Occipital lobe (tissue), 3 donors: ENCODE results near the gene LRRC37A. TPM values are rescaled to one million over a fixed set of nuclear protein-coding genes. Genes with fewer than 3 reads are reported as not detected.
"Not testable (repeated sequence)": the region's sequence is repeated elsewhere in the genome, so short reads cannot be mapped to it uniquely, and the experiment has no call there.

Experiments
- DNase-seq: peaks from one replicate; lab custom pipeline; 2025; lab: John Stamatoyannopoulos, UW
- small RNA-seq: library from RNA; depleted of rRNA; stranded (forward); fragments of <200 nt; gene quantifications from one replicate; pipeline ENCODE3, GENCODE V24; 2014
- total RNA-seq: library from RNA; depleted of rRNA; stranded (reverse); fragments of >200 nt; gene quantifications from one replicate; pipeline ENCODE4 v1.2.3, GENCODE V29; 2014

The LRRC37A gene
- total RNA-seq, 1 donor from 2014 or later = 3.9 TPM

- DNase-seq = not testable (repeated sequence)
Observed at GRCh38 chr17:46287587-46287986, 7.3 kb upstream of the LRRC37A start.

DNA sequence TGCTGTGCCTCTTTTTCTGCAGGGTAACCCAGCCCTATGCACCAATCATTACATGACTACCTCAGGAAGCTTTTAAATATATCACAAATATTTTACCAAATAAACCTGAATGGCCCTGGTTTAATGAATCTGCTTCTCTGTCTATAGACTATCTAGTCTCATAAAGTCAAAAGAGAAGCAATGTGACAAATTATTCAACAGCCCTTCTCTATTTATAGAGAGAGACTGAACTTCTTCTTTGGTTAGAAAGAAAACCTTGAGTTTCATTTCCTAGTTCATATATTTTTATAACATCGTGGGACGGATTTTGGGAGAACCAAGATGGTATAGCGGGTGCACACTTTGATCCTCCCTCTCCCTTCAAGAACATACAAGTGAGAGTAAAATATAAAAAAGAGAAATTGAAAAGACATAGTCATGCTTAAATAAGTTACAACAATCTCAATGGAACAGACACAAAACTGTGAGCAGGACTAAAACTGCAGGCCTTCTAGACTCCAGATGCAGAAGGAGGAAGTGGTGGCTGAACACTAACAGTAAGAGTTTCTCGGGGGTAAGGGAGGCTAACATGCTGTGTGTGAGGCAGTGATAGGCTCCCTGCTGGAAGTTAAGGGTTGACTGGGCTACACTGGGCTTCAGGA lies 3.9 kb upstream of the LRRC37A start:
- DNase-seq = not testable (repeated sequence)

GRCh38 chr17:46291618-46292017 lies 3.3 kb upstream of the LRRC37A start:
- DNase-seq = not testable (repeated sequence)

GRCh38 chr17:46341220-46341619 lies 46.3 kb downstream of the LRRC37A start:
- not testable (repeated sequence) for DNase-seq

DNA sequence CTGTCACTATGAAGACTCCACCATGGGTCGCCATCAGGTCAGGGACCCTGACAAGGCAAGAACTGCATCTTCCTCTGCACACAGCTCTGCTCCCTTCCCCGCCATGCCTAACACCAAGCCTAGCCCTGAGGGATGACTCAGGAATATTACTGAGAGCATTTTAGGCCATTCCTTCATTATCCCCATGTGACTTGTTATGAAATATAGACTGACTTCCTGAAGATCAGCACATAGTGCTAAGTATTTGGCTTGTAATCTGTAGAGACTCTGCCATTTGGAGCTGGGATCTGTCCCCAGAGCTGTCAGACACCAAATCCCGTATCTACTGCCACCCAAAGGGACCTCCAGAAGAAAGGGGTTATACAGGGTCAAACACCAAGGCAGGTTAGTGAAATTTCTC lies 47.2 kb downstream of the LRRC37A start:
- not testable (repeated sequence) for DNase-seq

DNA sequence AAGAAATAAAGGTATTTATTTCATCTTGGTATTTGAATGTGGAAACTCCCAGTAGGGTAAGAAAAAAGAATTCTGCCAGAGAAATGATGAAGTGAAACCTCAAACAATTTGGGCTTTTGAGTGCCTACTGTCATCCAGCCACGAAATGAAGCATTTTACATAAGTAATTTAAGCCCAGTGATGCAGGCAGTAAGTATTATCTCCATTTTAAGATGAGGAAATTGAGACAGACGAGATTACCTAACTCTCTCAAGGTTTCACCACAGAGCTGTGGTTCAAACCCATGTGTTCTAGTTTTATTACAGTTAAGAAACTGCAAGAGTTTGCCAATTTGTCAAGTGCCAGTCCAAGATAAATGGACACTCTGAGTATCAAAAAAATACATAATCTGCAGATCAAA lies 53.4 kb downstream of the LRRC37A start:
- not testable (repeated sequence) for DNase-seq

DNA sequence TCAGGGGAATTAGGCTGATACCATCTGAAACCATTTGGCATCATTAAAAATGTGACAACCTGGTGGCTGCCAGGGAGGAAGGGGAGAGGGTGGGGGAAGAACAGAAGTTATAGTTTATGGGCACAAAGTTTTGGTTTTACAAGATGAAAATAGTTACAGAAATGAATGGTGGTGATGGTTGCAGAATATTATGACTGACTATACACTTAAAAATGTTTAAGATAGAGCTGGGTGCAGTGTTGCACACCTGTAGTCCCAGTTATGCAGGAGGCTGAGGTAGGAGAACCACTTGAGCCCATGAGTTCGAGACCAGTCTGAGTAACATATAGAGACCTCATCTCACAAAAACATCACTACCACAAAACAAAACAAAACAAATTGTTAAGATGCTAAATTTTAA lies 54.1 kb downstream of the LRRC37A start:
- not testable (repeated sequence) for DNase-seq

DNA sequence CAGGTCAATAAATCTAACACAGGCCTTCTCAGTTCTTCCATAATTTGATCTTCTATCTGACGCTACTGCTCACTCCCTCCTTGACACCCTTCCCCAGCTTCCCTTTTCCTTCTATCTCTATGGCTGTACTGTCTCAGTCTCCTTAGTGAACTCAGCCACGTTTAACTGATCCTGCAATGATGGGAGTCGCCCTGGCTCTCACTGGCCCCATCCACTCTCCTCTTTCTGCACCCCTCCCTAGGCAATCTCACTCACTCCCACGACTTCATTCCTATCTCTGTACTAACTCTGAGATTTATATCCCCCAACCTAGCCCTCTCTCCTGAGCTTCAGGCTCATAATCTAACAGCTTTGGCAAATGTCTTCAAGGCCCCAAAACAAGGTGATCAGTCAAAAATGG lies 58.9 kb downstream of the LRRC37A start:
- not testable (repeated sequence) for DNase-seq

DNA sequence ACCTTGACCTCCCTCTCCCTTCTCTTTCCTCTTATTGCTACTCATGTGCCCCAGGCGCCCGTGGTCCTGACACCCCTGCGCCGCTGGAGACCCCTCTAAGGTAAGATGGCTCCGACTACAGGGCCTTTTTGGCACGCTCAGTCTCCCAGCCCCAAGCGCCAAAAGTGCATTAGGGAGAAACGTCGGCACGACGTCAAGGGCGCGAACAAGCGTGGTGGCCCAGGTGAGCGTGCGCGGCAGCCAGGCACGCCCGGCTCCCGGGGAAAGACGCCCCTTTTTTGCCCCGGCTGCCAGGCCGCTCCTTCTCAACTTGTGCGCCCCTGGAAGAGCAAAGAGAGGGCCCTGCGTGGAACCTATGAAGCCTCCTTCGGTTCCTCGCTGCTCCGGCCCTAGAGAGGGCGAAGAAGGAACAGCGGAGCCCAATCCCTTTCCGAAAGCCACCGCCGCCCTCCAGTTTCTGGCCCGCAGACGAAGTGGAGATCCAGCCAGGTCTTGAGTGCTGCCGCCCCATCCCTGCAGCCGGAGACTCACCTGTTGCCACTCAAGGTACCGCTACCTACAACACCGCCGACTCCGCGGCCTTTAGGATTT lies 66.3 kb downstream of the LRRC37A start:
- not testable (repeated sequence) for DNase-seq

GRCh38 chr17:46361755-46362154 lies 66.8 kb downstream of the LRRC37A start, which contains the start of gene ARL17B:
TSS of gene ARL17B (minus strand) at chr17:46361766. CDS start at chr17:46358397, 3,369 bp downstream.
- not testable (repeated sequence) for DNase-seq

- DNase-seq = not testable (repeated sequence)
Observed at GRCh38 chr17:46367520-46367919, 72.6 kb downstream of the LRRC37A start.

DNA sequence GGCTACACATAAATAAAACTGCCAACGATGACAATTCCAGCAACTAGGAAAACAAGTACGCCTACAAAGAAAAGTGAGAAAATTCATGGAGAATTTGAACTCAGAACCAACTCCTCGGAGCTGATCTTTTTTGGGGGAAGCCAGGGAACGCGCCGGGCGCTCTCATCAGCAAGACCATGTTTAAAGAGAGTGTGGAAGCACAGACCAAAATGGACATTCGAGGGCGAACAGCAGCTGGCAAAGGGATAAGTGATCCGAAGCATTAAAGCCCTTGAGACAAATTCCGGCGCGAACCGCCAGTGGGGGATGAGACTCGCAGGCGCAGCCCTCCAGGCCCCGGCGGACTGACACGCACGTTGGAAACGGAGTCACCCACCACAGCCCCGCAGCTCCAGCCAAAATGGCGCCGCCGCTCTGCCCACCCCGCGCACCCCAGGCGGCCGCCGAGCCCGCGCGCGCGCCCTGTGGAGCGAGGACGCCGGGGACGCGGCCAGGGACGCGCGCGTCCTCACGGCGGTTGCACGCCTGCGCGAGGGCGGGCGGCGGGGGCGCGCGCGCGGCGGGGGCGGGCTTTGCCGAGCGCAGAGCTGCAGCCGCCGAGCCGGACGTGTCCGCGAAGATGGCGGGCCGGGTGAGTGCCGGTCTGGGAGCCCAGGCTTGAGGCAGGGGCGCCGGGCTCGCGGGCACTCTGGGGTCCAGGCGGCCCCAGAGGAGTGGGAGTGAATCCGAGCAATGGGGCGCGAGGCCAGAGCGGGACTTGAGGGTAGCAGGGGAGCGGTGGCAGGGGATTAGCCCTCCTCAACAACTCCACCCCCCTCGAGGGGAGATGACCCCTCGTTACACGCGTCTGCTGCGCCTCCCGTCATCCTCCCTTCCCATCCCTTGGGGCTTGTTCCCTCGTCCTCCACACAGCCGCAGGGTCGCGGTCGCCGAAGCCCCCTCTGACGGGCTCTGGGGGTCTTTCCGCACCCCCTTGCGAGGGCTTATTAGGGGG lies 77.6 kb downstream of the LRRC37A start:
- not testable (repeated sequence) for DNase-seq

DNA sequence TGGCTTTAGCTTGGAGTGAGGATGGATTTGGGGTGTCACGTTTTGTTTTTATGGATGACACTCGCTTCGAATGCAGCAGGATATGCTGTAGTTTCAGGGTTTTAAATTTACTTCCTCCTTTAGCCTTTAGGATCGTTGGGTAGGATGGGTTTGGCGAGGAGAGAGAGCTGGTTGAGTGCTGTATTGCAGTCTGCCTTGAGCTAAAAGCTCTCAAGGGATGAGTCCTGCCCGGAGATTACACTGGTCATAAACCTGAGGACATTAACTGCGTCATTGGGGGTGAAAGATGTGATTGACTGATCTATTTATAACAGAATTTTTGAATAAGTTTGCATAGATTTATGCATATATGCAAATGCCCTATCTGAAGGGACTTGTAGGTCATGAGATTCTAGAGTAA lies 78.5 kb downstream of the LRRC37A start:
- not testable (repeated sequence) for DNase-seq

DNA sequence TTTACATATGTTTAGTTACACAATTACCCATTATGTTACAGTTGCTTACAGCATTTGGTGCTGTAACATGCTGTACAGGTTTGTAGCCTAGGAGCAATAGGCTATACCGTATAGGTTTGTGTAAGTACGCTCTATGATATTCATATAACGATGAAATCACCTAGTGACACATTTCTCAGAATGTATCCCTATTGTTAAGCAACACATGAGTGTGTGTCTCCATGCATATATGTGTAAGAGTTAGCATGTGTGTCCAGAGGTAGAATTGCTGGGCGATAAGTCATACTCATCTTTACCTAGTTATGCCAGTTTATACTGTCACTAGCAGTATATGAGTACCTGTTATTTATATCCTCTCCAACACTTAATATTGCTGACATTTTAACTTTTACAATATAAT lies 88.2 kb downstream of the LRRC37A start:
- DNase-seq = not testable (repeated sequence)

DNA sequence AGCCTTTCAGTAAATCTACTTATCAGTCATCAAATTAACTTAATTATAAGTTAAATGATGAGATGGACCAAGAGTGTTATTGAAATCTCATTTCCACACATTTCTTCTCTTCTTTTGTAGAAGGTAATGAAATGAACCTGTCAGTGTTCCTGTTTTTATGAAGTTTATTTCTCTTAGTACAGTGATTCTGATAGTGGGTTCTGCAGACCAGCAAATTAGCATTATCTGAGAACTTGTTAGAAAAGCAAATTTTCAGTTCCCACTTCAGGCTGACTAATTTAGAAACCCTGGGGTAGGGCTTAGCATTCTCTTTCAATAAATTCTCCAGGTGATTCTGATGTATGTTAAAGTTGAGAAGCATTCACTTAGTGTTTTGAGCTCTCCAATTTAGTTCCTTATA lies 90.6 kb downstream of the LRRC37A start:
- DNase-seq = not testable (repeated sequence)

Small RNA genes lying within 50 kb of the gene (small RNA-seq; reads per million reads assigned to genes)
- gene RN7SL656P = not detected

Other genes starting within 250 kb of the LRRC37A start
- gene KANSL1, start 101.7 kb upstream of the LRRC37A start, total RNA-seq = 116 TPM
- 15.3 TPM for gene ARL17B, start 66.6 kb downstream of the LRRC37A start, total RNA-seq
- 7.6 TPM for gene LRRC37A2, start 217.3 kb downstream of the LRRC37A start, total RNA-seq